GM12891 (cell line): Measurements from ENCODE around the gene ATG4C.

ENCODE experiments used
- POLR2A ChIP-seq: IDR thresholded peaks from 2 replicates; pipeline ENCODE4 v1.6.1; 2011; ENCODE audit warnings: low read depth, low read length, control low read depth
- POLR2AphosphoS5 ChIP-seq: IDR thresholded peaks from 2 replicates; pipeline ENCODE4 v1.6.1; 2011; ENCODE audit warnings: low read depth, low read length, control low read depth
- POU2F2 ChIP-seq: IDR thresholded peaks from 2 replicates; pipeline ENCODE4 v1.6.1; 2011; ENCODE audit warnings: low read depth, mild to moderate bottlenecking, control low read depth, low read length, moderate library complexity
- SPI1 ChIP-seq: IDR thresholded peaks from 2 replicates; pipeline ENCODE4 v1.6.1; 2011; ENCODE audit warnings: low read depth, low read length, control low read depth

DNA sequence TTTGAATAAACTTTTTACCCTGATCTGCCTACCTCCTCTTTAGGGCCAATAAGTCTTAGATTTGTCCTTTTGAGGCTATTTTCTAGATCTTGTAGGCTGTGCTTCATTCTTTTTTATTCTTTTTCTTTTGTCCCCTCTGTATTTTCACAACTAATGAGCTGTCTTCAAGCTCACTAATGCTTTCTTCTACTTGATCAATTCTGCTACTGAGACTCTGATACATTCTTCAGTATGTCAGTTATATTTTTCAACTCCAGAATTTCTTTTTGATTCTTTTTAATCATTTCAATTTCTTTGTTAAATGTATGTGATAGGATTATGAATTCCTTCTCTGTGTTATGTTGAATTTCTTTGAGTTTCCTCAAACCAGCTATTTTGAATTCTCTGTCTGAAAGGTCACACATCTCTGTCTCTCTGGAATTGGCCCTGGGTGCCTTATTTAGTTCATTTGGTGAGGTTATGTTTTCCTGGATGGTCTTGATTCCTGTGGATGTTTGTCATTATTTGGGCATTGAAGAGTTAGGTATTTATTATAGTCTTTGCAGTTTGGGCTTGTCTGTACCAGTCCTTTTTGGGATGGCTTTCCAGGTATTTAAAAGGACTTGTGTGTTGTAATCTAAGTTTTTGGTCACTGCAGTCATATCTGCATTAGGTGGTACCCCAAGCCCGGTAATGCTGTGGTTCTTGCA lies 11.2 kb upstream of the ATG4C start:
- no peak for TF ChIP-seq POLR2A
- TF ChIP-seq POLR2AphosphoS5 = no peak
- TF ChIP-seq SPI1 = no peak
- TF ChIP-seq POU2F2 = no peak
